Measurements from ENCODE around the gene NOL9.

Gene NOL9

GRCh38 chr1:6483761-6484117, 70.6 kb downstream of the NOL9 start:
- no peak overlapping the region for H3K4me3 ChIP-seq (ENCODE audit: control insufficient read depth, low read depth, low read length)
- no peak for TF ChIP-seq CTCF (IDR thresholded peaks at IDR 0.05; ENCODE audit: control insufficient read depth, insufficient read depth, low read depth, low read length, missing control alignments)
- DNase-seq (ENCODE audit: low read depth), result no peak

GRCh38 chr1:6483017-6483760, 71.1 kb downstream of the NOL9 start:
- DNase-seq (ENCODE audit: low read depth), result no peak
- TF ChIP-seq CTCF (IDR thresholded peaks at IDR 0.05; ENCODE audit: control insufficient read depth, insufficient read depth, low read depth, low read length, missing control alignments), result no peak
- no peak overlapping the region for H3K4me3 ChIP-seq (ENCODE audit: control insufficient read depth, low read depth, low read length)

- H3K4me3 ChIP-seq (ENCODE audit: control insufficient read depth, low read depth, low read length), result no peak overlapping the region
- no peak for TF ChIP-seq CTCF (IDR thresholded peaks at IDR 0.05; ENCODE audit: control insufficient read depth, insufficient read depth, low read depth, low read length, missing control alignments)
- DNase-seq (ENCODE audit: low read depth), result no peak
These were observed 72.5 kb downstream of the NOL9 start for GRCh38 chr1:6481820-6482219.

GRCh38 chr1:6477039-6477820, 77.1 kb downstream of the NOL9 start:
- no peak for DNase-seq (ENCODE audit: low read depth)
- no peak for TF ChIP-seq CTCF (IDR thresholded peaks at IDR 0.05; ENCODE audit: control insufficient read depth, insufficient read depth, low read depth, low read length, missing control alignments)
- no peak overlapping the region for H3K4me3 ChIP-seq (ENCODE audit: control insufficient read depth, low read depth, low read length)

- no peak for DNase-seq (ENCODE audit: low read depth)
- no peak for TF ChIP-seq CTCF (IDR thresholded peaks at IDR 0.05; ENCODE audit: control insufficient read depth, insufficient read depth, low read depth, low read length, missing control alignments)
These were observed 77.8 kb downstream of the NOL9 start for GRCh38 chr1:6476483-6476882.

GRCh38 chr1:6475381-6476133, 78.8 kb downstream of the NOL9 start:
- TF ChIP-seq CTCF (IDR thresholded peaks at IDR 0.05; ENCODE audit: control insufficient read depth, insufficient read depth, low read depth, low read length, missing control alignments), result peak; percentile 92
- DNase-seq (ENCODE audit: low read depth), result no peak
- no peak overlapping the region for H3K4me3 ChIP-seq (ENCODE audit: control insufficient read depth, low read depth, low read length)

More at GRCh38 chr1:6476483-6476882, 77.8 kb downstream of the NOL9 start:
- no peak overlapping the region for H3K4me3 ChIP-seq (ENCODE audit: control insufficient read depth, low read depth, low read length)
